ENCODE measurements around the gene ALOX12B. TPM values are rescaled to one million over a fixed set of nuclear protein-coding genes. Genes with fewer than 3 reads are reported as not detected.
A peak's percentile ranks its signal among the peaks of the same experiment; 100 is the strongest.

The ALOX12B gene
- total and polyA plus RNA-seq, 2 of the 13 experiments (the other 11 are each of a cell fraction or from before 2014, with no cell fraction given) = 0.13 TPM; not detected in 1

DNA sequence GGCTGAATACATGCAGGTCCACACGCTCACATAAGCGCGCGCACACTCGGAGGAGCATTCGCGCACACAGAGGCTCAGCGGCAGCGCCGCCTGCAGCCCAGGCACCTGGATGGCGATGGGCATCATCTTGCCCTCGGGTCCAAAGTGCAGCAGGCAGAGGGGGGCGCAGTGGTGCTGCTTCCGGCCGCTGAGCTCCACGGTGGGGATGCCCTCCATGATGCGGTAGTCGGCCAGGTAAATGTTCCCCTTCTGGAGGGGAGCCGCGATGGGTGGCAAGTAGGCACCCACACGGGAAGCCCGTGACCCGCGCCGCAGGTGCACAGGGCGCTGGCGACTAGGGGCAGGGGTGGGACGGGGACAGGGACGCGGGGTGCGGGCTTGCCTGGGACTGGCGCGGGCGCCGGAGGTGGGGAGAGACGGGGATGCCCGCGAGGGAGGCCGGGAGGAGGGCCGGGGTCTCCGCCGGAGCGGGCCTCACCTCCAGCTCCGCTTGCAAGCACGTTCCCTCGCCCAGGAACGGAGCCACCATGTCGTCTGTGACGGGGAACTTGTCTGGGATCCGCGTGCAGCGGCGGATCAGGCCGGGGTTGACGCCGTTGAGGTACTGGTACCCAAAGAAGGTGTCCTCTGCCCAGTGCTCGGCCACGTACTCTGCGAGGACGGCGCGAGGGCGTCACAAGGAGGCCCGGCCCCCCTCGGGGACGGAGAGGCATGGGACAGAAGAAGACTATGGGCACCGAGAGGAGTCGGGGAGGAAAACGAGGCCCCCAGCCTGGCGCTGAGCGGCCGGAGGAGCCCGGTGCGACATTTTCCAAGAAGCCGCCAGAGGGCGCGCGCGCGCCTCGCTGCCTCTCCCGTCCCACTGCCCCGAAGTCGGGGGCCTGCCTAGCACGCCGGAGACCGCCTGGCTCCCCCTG lies 8.0 kb downstream of the ALOX12B start (continued):
- TF ChIP-seq ZNF629 (CRISPR knock-in tag; conservative IDR thresholded peaks at IDR 0.05) = no peak
- peak; percentile 58; the same call in 1 of the 2 replicates for TF ChIP-seq ZBTB14 (CRISPR knock-in tag; IDR thresholded peaks at IDR 0.05)
- no peak for TF ChIP-seq DR1 (CRISPR knock-in tag; IDR thresholded peaks at IDR 0.05)
- TF ChIP-seq BORCS8-MEF2B (CRISPR knock-in tag; IDR thresholded peaks at IDR 0.05) = no peak
- peak; percentile 38; the same call in 1 of the 2 replicates for TF ChIP-seq FOSL2 (CRISPR knock-in tag; IDR thresholded peaks at IDR 0.05)
- 0 out of 2 replicates have a peak, but pooled peaks have one; percentile 15 for TF ChIP-seq ZNF350 (CRISPR knock-in tag; IDR thresholded peaks at IDR 0.05; ENCODE audit: borderline replicate concordance, low read depth)
- TF ChIP-seq ZMYM2 (CRISPR knock-in tag; IDR thresholded peaks at IDR 0.05) = 0 out of 2 replicates have a peak, but pooled peaks have one; percentile 46
- TF ChIP-seq ZNF839 (CRISPR knock-in tag; IDR thresholded peaks at IDR 0.05; ENCODE audit: borderline replicate concordance) = no peak
- TF ChIP-seq TFDP1 (CRISPR knock-in tag; IDR thresholded peaks at IDR 0.05; ENCODE audit: borderline replicate concordance) = no peak
- TF ChIP-seq HOXA3 (CRISPR knock-in tag; IDR thresholded peaks at IDR 0.05) = peak; percentile 71
- peak; percentile 39; the same call in 1 of the 2 replicates for TF ChIP-seq KDM3A (CRISPR knock-in tag; IDR thresholded peaks at IDR 0.05; ENCODE audit: low read depth)
- no peak for TF ChIP-seq ZNF3 (CRISPR knock-in tag; IDR thresholded peaks at IDR 0.05)
- TF ChIP-seq THAP7 (CRISPR knock-in tag; IDR thresholded peaks at IDR 0.05) = no peak
- TF ChIP-seq RBM22 (optimal IDR thresholded peaks at IDR 0.05; ENCODE audit: low read length) = no peak
- no peak for TF ChIP-seq ZNF329 (CRISPR knock-in tag; IDR thresholded peaks at IDR 0.05; ENCODE audit: low read depth)
- TF ChIP-seq ARID5B (CRISPR knock-in tag; IDR thresholded peaks at IDR 0.05) = peak; percentile 45
- no peak for TF ChIP-seq ZFP36L2 (CRISPR knock-in tag; IDR thresholded peaks at IDR 0.05)
- TF ChIP-seq, protein P1, sequence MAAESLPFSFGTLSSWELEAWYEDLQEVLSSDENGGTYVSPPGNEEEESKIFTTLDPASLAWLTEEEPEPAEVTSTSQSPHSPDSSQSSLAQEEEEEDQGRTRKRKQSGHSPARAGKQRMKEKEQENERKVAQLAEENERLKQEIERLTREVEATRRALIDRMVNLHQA (CRISPR knock-in tag; IDR thresholded peaks at IDR 0.05) = no peak
- TF ChIP-seq CREB1 (IDR thresholded peaks at IDR 0.05) = no peak
- TF ChIP-seq CREB1 (CRISPR knock-in tag; IDR thresholded peaks at IDR 0.05) = no peak

Data from HepG2 (cell line).